HL-60 (cell line): ENCODE data around the gene YBEY.

Experiments
- DNase-seq, 2 experiments: peaks; one replicate each; pipeline ENCODE4 v3.0.0-alpha.2; 2010 to 2020; ENCODE audit warnings: low read depth in 1 of 2, low spot score in 1 of 2
- H3K27ac ChIP-seq: fragments of 250-450 bp; sonication (Bioruptor Pico); replicated peaks from 2 replicates; pipeline ENCODE4 v1.5.1; 2020; ENCODE audit warnings: mild to moderate bottlenecking, moderate library complexity
- H3K27me3 ChIP-seq: fragments of 250-450 bp; sonication (Bioruptor Pico); 2 replicates; pipeline ENCODE4 v1.5.1; 2021; ENCODE audit warnings: mild to moderate bottlenecking, moderate library complexity; ENCODE audit not compliant: insufficient read depth, poor library complexity, severe bottlenecking
- H3K4me3 ChIP-seq: replicated peaks from 2 replicates; pipeline ENCODE4 v1.5.1; 2011; ENCODE audit warnings: mild to moderate bottlenecking, control low read depth, low read length; ENCODE audit not compliant: insufficient read depth
- CTCF ChIP-seq: IDR thresholded peaks from one replicate; pipeline ENCODE4 v1.5.1; 2011; ENCODE audit warnings: low read length, control low read depth, inconsistent platforms; ENCODE audit not compliant: insufficient read depth
- GABPA ChIP-seq: IDR thresholded peaks from 2 replicates; pipeline ENCODE4 v1.6.1; 2012; ENCODE audit warnings: low read depth
- POLR2AphosphoS5 ChIP-seq: IDR thresholded peaks from 2 replicates; pipeline ENCODE4 v1.6.1; 2012; ENCODE audit warnings: low read depth
- REST ChIP-seq: IDR thresholded peaks from 2 replicates; pipeline ENCODE4 v1.6.1; 2012; ENCODE audit warnings: low read depth; ENCODE audit not compliant: insufficient replicate concordance
- SPI1 ChIP-seq: IDR thresholded peaks from 2 replicates; pipeline ENCODE4 v1.6.1; 2012; ENCODE audit warnings: low read depth, mild to moderate bottlenecking, borderline replicate concordance

YBEY gene

GRCh38 chr21:46252840-46253239 lies 33.3 kb upstream of the YBEY start:
- DNase-seq: no peak
- Histone ChIP-seq H3K27ac (no peak overlapping the region), H3K27me3 (no peaks in the 10 kb centered on the region), H3K4me3 (no peak overlapping the region)
- no peak for TF ChIP-seq SPI1
- no peak for TF ChIP-seq CTCF
- no peak for TF ChIP-seq POLR2AphosphoS5
- TF ChIP-seq REST: no peak
- TF ChIP-seq GABPA: no peak

GRCh38 chr21:46253610-46254124 lies 32.5 kb upstream of the YBEY start:
- 0 out of 2 replicates have a peak overlapping the region, but pooled peaks have one; percentile 14 for H3K27ac ChIP-seq
- DNase-seq: peak; percentile 20 to 32
- TF ChIP-seq POLR2AphosphoS5 (no peak), REST (no peak)
- no peak overlapping the region for H3K4me3 ChIP-seq
- no peaks in the 10 kb centered on the region for H3K27me3 ChIP-seq

GRCh38 chr21:46254208-46254975 lies 31.8 kb upstream of the YBEY start:
- TF ChIP-seq SPI1 (no peak), REST (no peak)
- Histone ChIP-seq H3K27ac (0 out of 2 replicates have a peak overlapping the region, but pooled peaks have one; percentile 14), H3K4me3 (no peak overlapping the region), H3K27me3 (no peaks in the 10 kb centered on the region)
- DNase-seq: no peak

- H3K27me3 ChIP-seq: no peaks in the 10 kb centered on the region
- no peak for DNase-seq
- no peak overlapping the region for H3K27ac ChIP-seq
- H3K4me3 ChIP-seq: no peak overlapping the region
- TF ChIP-seq REST (no peak), SPI1 (no peak), POLR2AphosphoS5 (no peak), CTCF (no peak), GABPA (no peak)
Measured at GRCh38 chr21:46255166-46255565, 31.0 kb upstream of the YBEY start.
